Measurements from ENCODE around the gene KRT71.
"Not testable (repeated sequence)": the region's sequence is repeated elsewhere in the genome, so short reads cannot be mapped to it uniquely, and the experiment has no call there.

KRT71 gene

GRCh38 chr12:52519826-52520662 is 32.9 kb downstream of the KRT71 start, which contains the start of gene KRT5:
KRT5 (minus strand) TSS chr12:52520394; CDS start chr12:52520296, 98 bp downstream.
- DNase-seq, result no peak

DNA sequence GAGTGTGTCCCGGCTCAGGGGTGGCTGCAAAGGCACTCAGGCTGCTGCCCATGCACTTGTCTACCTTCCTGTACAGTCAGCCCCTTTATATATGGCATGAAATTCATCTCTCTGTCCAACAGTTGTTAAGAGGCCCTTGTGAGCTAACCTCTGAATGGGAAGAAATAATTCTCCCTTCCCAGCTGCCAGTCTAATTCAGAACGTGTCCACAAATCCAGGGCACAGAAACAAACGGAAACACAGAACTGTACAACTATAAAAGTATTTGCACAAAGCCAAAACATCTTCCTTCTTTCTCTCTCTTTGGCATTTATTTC is 33.6 kb downstream of the KRT71 start:
- no peak for DNase-seq

DNA sequence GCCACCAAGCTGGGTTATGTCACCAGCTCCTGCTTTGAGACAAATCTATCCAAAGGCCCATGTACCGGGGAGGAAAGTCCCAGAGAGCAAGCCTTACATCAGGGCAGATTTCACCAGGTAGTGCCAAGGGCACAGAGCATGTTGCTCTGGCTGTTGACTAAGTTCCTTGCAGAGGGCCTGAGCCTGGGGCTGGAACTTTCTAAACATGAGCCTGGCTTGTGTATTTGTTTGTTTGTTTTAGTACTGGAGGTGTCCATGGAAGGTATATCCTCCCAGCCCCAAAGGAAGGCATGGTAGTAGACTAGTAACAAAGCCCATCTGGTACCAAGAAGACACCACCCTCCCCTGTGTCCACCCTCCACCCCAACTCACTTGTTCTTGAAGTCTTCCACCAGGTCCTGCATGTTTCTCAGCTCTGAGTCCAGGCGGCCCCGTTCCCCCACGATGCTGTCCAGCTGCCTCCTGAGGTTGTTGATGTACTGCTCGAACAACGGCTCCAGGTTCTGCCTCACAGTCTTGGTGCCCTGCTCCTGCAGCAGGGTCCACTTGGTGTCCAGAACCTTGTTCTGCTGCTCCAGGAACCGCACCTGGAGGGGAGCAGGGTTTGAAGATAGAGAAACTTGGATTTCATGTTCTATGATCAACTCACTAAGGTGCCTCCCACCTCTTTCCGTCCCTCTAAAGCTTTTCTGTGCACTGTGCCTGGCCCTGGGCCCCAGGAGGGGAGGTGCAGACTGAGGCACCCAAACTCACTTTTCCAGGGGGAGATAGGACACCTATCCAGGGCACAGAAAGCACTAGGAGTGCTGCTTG is 34.2 kb downstream of the KRT71 start:
- DNase-seq, result no peak

DNA sequence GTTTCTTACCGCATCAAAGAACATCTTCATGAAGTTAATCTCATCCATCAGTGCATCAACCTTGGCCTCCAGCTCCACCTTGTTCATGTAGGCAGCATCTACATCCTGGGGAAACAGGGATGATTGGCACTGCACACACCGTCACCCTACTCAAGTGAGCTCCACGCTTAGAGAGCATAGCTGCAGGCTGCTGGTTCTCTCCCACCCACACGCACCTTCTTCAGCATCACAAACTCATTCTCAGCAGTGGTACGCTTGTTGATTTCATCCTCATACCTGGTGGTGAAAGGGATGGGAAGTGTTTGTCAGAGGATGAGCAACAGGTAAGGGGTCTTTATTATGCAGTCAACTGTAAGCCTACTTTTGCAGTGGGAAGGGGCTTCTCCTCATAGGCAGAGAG is 35.1 kb downstream of the KRT71 start:
- no peak for DNase-seq

- no peak for DNase-seq
Observed at GRCh38 chr12:52517005-52517835, 35.7 kb downstream of the KRT71 start.

GRCh38 chr12:52515927-52516831 is 36.8 kb downstream of the KRT71 start:
- no peak for DNase-seq

DNA sequence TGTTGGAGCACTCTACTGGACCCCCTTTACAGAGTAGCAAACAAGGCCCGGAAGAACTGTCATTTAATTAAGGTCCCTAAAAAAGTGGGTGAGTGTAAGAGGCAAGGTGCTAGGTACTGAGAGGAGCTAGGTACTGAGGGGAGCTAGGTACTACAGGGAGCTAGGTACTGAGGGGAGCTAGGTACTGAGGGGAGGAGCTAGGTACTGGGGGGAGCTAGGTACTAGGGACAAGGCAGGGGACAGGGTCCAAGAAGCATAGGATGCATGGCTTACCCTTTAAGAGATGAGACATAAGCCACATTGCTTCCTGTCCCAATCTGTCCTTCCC is 37.7 kb downstream of the KRT71 start:
- DNase-seq, result no peak

- DNase-seq, result no peak
Observed at GRCh38 chr12:52514471-52515318, 38.2 kb downstream of the KRT71 start.

DNA sequence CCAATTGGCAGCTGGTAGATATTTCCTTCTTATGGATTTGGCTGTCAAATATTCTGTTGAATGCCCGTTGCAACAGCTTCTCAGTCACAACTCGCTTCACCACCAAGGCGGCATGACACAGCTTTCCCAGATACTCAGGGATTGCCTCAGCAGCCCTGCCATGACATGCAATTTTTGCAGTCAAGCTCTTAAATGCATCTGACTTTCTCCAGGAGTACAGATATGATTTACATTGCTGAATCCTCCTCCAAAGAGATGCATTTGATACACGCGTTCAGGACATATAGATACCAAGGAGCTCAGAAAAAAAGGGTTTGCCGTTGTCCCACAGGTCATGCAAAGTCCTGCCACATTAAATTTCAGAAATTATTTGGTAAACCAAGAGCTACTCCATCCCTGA is 39.2 kb downstream of the KRT71 start:
- no peak for DNase-seq

DNA sequence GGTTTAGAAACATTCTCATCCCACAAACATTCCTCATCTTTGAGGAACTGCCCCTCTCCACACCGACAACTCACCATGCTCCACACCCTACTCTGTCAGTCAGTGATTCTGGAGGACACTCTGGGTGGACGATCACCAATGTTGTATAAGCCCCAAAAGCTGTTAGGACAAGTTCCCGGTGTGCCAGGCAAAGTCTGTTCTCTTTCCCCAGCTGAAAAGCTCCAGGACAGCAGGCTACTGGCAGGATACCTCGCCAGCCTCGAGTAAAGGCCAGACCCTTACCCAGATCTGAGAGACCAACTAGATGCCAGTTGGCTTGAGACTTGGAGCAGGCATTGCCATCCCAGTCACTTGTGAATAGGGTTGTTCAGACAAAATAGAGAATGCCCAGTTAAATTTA is 44.7 kb downstream of the KRT71 start:
- no peak for DNase-seq

GRCh38 chr12:52506858-52507715 is 45.9 kb downstream of the KRT71 start:
- no peak for DNase-seq

GRCh38 chr12:52502877-52503276 is 50.1 kb downstream of the KRT71 start:
- no peak for DNase-seq

- no peak for DNase-seq
Observed at GRCh38 chr12:52501490-52501889, 51.5 kb downstream of the KRT71 start.

- DNase-seq, result not testable (repeated sequence)
Observed at GRCh38 chr12:52500574-52500973, 52.4 kb downstream of the KRT71 start.

GRCh38 chr12:52499806-52500560 is 53.0 kb downstream of the KRT71 start:
- no peak for DNase-seq

DNA sequence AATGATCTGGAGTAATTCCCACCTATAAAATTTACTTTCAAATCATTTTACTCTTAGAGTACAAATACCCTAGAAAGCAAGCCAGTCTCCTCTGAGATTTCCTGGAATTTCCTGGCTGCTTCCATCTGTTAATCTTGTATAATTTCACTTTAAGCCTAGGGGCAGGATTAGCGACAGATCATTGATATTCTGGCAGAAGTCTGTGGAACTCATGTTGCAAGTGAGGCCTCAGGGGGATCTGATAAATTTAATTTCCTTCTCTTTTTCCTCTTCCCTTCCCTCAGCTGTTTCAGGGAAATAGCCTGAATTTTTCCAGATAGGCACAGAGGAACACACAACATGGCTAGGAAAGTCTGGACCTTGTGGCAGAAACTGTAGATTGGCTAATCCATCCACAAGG is 54.0 kb downstream of the KRT71 start:
- DNase-seq, result no peak

- no peak for DNase-seq
Observed at GRCh38 chr12:52497975-52498374, 55.0 kb downstream of the KRT71 start.

- no peak for DNase-seq
Observed at GRCh38 chr12:52496590-52497071, 56.3 kb downstream of the KRT71 start.

DNA sequence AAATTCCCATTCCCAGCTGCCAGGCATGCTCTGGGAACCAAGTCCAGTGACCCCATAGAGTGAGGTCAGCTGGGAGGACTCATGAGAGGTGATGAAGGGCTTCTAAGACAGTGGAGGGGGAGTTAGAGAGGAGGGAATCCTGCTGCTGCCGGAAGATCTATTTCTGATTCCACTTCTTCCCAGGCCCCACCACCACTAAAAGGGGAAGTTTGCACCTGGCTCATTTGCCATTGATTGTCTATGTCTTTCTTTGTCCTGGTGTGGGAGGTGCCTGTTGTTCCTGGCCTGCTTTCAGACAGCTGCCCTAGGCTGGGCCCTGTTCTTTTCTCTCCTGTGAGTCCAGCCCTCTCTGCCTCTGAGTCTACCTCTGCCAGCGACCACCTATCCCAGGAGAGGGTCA is 56.9 kb downstream of the KRT71 start:
- no peak for DNase-seq

All from effector CD8-positive, alpha-beta T cell (primary cell).